GM12878 (cell line): ENCODE measurements around the gene REEP5. TPM values are rescaled to one million over a fixed set of nuclear protein-coding genes. Genes with fewer than 3 reads are reported as not detected.

Experiments
- ATAC-seq: fragments of 200-7000 bp; cut with Tn5 transposase; 3 replicates; pipeline ENCODE4 v1.9.1; 2020; ENCODE audit warnings: mild to moderate bottlenecking, moderate library complexity
- BruUV-seq: library from RNA; stranded (reverse); fragments of 400-500 nt; replicated peaks from 2 replicates; lab custom pipeline; 2021; lab: Mats Ljungman, UMichigan
- CTCF ChIA-PET: fragments of 300-600 bp; sonication (Branson Sonifier 250); formaldehyde crosslinking; extraction: SDS; loops from one replicate; lab custom pipeline; 2021; ENCODE audit warnings: inconsistent platforms; lab: Yijun Ruan, JAX
- POLR2A ChIA-PET: fragments of 350-600 bp; formaldehyde crosslinking; extraction: SDS; loops from one replicate; lab custom pipeline; 2021; ENCODE audit warnings: inconsistent platforms; lab: Charles Lee
- RAD21 ChIA-PET: fragments of 300-600 bp; sonication (Branson Sonifier 250); formaldehyde crosslinking; loops from one replicate; lab custom pipeline; 2023; ENCODE audit warnings: antibody characterized with exemption; ENCODE audit not compliant: unreplicated experiment; lab: Charles Lee
- SMC1A ChIA-PET: fragments of 300-600 bp; sonication (Branson Sonifier 250); formaldehyde crosslinking; loops from one replicate; lab custom pipeline; 2023; ENCODE audit not compliant: unreplicated experiment, uncharacterized antibody; lab: Charles Lee
- DNase-seq: peaks from one replicate; pipeline ENCODE4 v3.0.0-alpha.2; 2011; ENCODE audit warnings: low read depth, low spot score
- FAIRE-seq: peaks from 3 replicates; lab custom pipeline; 2011; peaks lifted over from hg19 to GRCh38; lab: Jason Lieb, UNC
- H2AFZ ChIP-seq: 2 replicates; pipeline ENCODE4 v1.6.0; 2011; ENCODE audit warnings: low read depth, low read length, control low read depth; ENCODE audit not compliant: control insufficient read depth
- H3K27ac ChIP-seq: 2 replicates; pipeline ENCODE4 v1.5.1; 2011; ENCODE audit warnings: control low read depth; ENCODE audit not compliant: control insufficient read depth, insufficient read depth
- H3K27me3 ChIP-seq, 2 experiments: replicated peaks in 1 of 2; 2 replicates each; pipeline versions ENCODE4 v1.6.0 to v1.6.1; 2011; ENCODE audit warnings: low read length in 1 of 2; ENCODE audit not compliant: control insufficient read depth in 2 of 2, insufficient read depth in 2 of 2
- H3K36me3 ChIP-seq, 2 experiments: 2 replicates each; pipeline ENCODE4 v1.5.1; 2011; ENCODE audit warnings: low read length in 1 of 2; ENCODE audit not compliant: control insufficient read depth in 2 of 2, insufficient read depth in 2 of 2
- H3K4me1 ChIP-seq: 2 replicates; pipeline ENCODE4 v1.6.1; 2011; ENCODE audit warnings: mild to moderate bottlenecking, low read length, moderate library complexity, mixed read lengths; ENCODE audit not compliant: control insufficient read depth, insufficient read depth
- H3K4me2 ChIP-seq: 2 replicates; pipeline ENCODE4 v1.6.0; 2011; ENCODE audit warnings: control low read depth; ENCODE audit not compliant: control insufficient read depth, insufficient read depth
- H3K4me3 ChIP-seq: fragments of 200-600 bp; sonication (generic); 2 replicates; pipeline ENCODE4 v1.5.1; 2016
- H3K79me2 ChIP-seq: 2 replicates; pipeline ENCODE4 v1.6.0; 2011; ENCODE audit warnings: low read length; ENCODE audit not compliant: control insufficient read depth, insufficient read depth
- H3K9ac ChIP-seq: 2 replicates; pipeline ENCODE4 v1.8.0; 2011; ENCODE audit warnings: low read length, control low read depth, mixed read lengths; ENCODE audit not compliant: control insufficient read depth, insufficient read depth
- H3K9me3 ChIP-seq: replicated peaks from 3 replicates; pipeline ENCODE4 v1.5.1; 2011; ENCODE audit warnings: mild to moderate bottlenecking, low read length; ENCODE audit not compliant: control insufficient read depth, insufficient read depth
- H4K20me1 ChIP-seq: 2 replicates; pipeline ENCODE4 v1.6.0; 2011; ENCODE audit not compliant: control insufficient read depth, insufficient read depth
- MYB ChIP-seq: fragments of 150-350 bp; IDR thresholded peaks from 2 replicates; pipeline ENCODE4 v1.6.1; 2014; ENCODE audit warnings: mild to moderate bottlenecking, low read depth, low read length, borderline replicate concordance
- NBN ChIP-seq: fragments of 450-650 bp; IDR thresholded peaks from 2 replicates; pipeline ENCODE4 v1.6.1; 2016
- NFIC ChIP-seq: IDR thresholded peaks from 2 replicates; pipeline ENCODE4 v1.6.1; 2012; ENCODE audit warnings: low read depth, mild to moderate bottlenecking, inconsistent platforms, low read length, moderate library complexity
- RAD21 ChIP-seq: IDR thresholded peaks from 2 replicates; pipeline ENCODE4 v1.6.1; 2011; ENCODE audit warnings: mild to moderate bottlenecking, low read depth, low read length, moderate library complexity; ENCODE audit not compliant: insufficient read depth
- RB1 ChIP-seq: fragments of 450-650 bp; formaldehyde crosslinking; IDR thresholded peaks from 2 replicates; pipeline ENCODE4 v1.6.1; 2017; ENCODE audit warnings: mild to moderate bottlenecking, borderline replicate concordance
- whole genome bisulfite sequencing: methylation state at CpG from one replicate; pipeline ENCODE4 v1.1.6; 2016; ENCODE audit warnings: low lambda C conversion rate; ENCODE audit not compliant: insufficient replicate concordance, insufficient coverage; ENCODE audit errors: missing lambda C conversion rate; 5-methylcytosine and 5-hydroxymethylcytosine counted together
- in situ Hi-C: fragments of 300-500 bp; cut with MboI; formaldehyde crosslinking; loops from 9 replicates; pipeline ENCODE4 v1.14.3; 2018; ENCODE audit warnings: mixed read lengths
- intact Hi-C: fragments of 100-400 bp; cut with micrococcal nuclease; formaldehyde crosslinking; loops from one replicate; pipeline ENCODE4 v1.14.2; 2022; ENCODE audit not compliant: unreplicated experiment
- polyA plus RNA-seq, 11 experiments: library from polyadenylated mRNA; depleted of rRNA in 4 of 11; unstranded in 6 of 11; stranded (reverse) in 5 of 11; fragments of >200 nt; fragmentation: Nextera tagmentation in 4 of 11; fragmentation: Illumina TruSeq in 1 of 11; extraction: Ambion mirVana in 4 of 11; extraction: Trizol in 1 of 11; gene quantifications; 1 replicate in 1 of 11; 2 replicates in 10 of 11; pipeline versions ENCODE4 v1.2.1 to v1.2.3, GENCODE V29; 2011 to 2016; ENCODE audit warnings: inconsistent platforms in 2 of 11, missing spikeins in 2 of 11, low read depth in 1 of 11
- total RNA-seq, 4 experiments: library from RNA; depleted of rRNA in 3 of 4; stranded (reverse); fragments of >200 nt in 3 of 4; fragmentation: Illumina TruSeq in 1 of 4; extraction: Trizol in 1 of 4; gene quantifications; 2 replicates each; pipeline versions ENCODE4 v1.2.1 to v1.2.3, GENCODE V29; 2013 to 2021
- TF ChIP-seq, protein P1 (sequence below), 3 experiments: IDR thresholded peaks in 2 of 3; conservative IDR thresholded peaks in 1 of 3; 2 replicates each; pipeline ENCODE4 v1.5.1; 2011; ENCODE audit warnings: low read depth in 3 of 3, low read length in 3 of 3, mild to moderate bottlenecking in 3 of 3, control low read depth in 2 of 3, moderate library complexity in 2 of 3, inconsistent platforms in 1 of 3, mixed read lengths in 1 of 3; ENCODE audit not compliant: control insufficient read depth in 2 of 3, insufficient read depth in 1 of 3; ENCODE audit errors: extremely low read depth in 1 of 3

REEP5 gene
- total and polyA plus RNA-seq, 10 of the 15 experiments (the other 5 are each of a cell fraction or from before 2014, with no cell fraction given) = 30.5 to 211 (median 113) TPM

DNA sequence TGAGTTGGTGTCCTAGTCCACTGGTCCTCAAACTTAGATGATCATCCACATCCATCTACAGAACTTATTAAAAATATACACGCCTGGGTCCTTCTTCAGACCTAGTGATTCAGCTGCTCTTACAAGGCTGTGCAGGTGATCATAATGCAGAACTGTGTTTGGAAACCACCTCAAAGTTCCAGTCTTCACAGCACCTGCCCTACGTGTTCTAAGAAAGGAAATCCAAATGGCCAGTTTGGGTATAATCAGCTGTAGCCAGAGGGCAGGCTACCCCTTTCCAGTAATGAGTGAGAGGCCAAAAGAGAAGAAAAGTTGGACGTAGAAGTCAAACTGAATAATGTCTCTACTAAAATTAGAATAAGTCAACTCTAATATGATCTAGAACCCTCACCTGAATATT, 15.4 kb downstream of the REEP5 start:
- Histone ChIP-seq H3K79me2 (peaks cover 3% of the 10 kb centered on the region), H3K27ac (no peak overlapping the region), H2AFZ (no peak overlapping the region), H3K27me3 (no peaks in the 10 kb centered on the region), H3K4me2 (no peak overlapping the region; the same call in 1 of the 2 replicates), H3K9me3 (no peaks in the 10 kb centered on the region), H3K36me3 (peaks cover 4 to 18% of the 10 kb centered on the region in 2 experiments), H3K4me1 (peaks cover 4% of the 10 kb centered on the region; the same call in 1 of the 2 replicates), H3K4me3 (no peak overlapping the region), H3K9ac (no peak overlapping the region), H4K20me1 (no peaks in the 10 kb centered on the region)
- ATAC-seq = peak; percentile 71
- no peak for FAIRE-seq
- TF ChIP-seq MYB (no peak), NBN (no peak), RB1 (no peak), RAD21 (peak; percentile 10; the same call in 1 of the 2 replicates), NFIC (0 out of 2 replicates have a peak, but pooled peaks have one; percentile 23)
- TF ChIP-seq, protein P1, sequence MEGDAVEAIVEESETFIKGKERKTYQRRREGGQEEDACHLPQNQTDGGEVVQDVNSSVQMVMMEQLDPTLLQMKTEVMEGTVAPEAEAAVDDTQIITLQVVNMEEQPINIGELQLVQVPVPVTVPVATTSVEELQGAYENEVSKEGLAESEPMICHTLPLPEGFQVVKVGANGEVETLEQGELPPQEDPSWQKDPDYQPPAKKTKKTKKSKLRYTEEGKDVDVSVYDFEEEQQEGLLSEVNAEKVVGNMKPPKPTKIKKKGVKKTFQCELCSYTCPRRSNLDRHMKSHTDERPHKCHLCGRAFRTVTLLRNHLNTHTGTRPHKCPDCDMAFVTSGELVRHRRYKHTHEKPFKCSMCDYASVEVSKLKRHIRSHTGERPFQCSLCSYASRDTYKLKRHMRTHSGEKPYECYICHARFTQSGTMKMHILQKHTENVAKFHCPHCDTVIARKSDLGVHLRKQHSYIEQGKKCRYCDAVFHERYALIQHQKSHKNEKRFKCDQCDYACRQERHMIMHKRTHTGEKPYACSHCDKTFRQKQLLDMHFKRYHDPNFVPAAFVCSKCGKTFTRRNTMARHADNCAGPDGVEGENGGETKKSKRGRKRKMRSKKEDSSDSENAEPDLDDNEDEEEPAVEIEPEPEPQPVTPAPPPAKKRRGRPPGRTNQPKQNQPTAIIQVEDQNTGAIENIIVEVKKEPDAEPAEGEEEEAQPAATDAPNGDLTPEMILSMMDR (IDR thresholded peaks at IDR 0.05 in 2 of 3, conservative IDR thresholded peaks at IDR 0.05 in 1 of 3; ENCODE audit: control insufficient read depth in 2 of 3, extremely low read depth in 1 of 3, insufficient read depth in 1 of 3, low read depth in 3 of 3, low read length in 3 of 3) = peak in 1 of 3 experiments; percentile 25; a peak in 1 of 6 replicates
- intact Hi-C loops = no loop called here
- ChIA-PET CTCF (interaction anchor here (0.6 to 2.7 kb wide), 10 partner anchors 9 to 90 kb away, joined by 3 to 9 read pairs (median 4); partner anchors contain the start of genes REEP5 and SRP19), RAD21 (interaction anchor here (2.2 kb wide), 1 partner anchor 14 kb away, joined by 12 read pairs; no protein-coding TSS in a partner anchor), POLR2A (interaction anchor here (0.5 kb wide), 1 partner anchor 23 kb away, joined by 8 read pairs; no protein-coding TSS in a partner anchor), SMC1A (interaction anchor here (0.6 to 4.9 kb wide), 5 partner anchors 18 to 1702 kb away, joined by 3 to 29 read pairs (median 4); no protein-coding TSS in a partner anchor)
- in situ Hi-C loops = no loop called here
- WGBS = 25% methylated on average over 3 of the region's 3 CpGs
- no TSS peak for BruUV-seq
- DNase-seq = no peak
